ENCODE measurements around the gene IL31. TPM values are rescaled to one million over a fixed set of nuclear protein-coding genes. Genes with fewer than 3 reads are reported as not detected.

Gene IL31
- total RNA-seq, 2 donors from 2014 or later = 0.87 TPM; not detected in 1

DNA sequence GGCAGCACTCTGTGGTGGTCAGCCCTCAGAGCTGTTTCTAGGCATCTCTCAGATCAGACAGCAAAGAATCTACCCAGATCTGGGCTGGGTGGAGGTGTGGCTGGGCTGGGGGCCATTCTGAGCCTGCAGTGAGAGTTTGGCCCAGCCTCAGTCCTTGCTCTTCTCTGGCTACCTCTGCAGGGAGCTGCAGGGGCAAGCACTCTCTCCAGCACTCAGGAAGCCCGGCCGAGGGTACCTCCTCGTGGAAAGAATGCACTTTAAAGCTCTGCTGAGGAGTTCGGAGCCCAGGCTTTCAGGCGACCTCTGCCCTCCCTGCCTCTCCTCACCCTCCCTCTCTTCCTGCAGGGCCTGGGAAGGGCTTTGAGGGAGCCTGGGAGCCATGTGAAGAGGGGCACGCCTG is 31.2 kb downstream of the IL31 start:
- Mint-ChIP-seq H3K36me3 (peaks cover 0 to 6% of the 10 kb centered on the region in 2 donors), H3K9me3 (no peaks in the 10 kb centered on the region), H3K27ac (no peak overlapping the region)
- DNase-seq (ENCODE audit: low spot score in 2 of 2) = no peak
- no peak for ATAC-seq

DNA sequence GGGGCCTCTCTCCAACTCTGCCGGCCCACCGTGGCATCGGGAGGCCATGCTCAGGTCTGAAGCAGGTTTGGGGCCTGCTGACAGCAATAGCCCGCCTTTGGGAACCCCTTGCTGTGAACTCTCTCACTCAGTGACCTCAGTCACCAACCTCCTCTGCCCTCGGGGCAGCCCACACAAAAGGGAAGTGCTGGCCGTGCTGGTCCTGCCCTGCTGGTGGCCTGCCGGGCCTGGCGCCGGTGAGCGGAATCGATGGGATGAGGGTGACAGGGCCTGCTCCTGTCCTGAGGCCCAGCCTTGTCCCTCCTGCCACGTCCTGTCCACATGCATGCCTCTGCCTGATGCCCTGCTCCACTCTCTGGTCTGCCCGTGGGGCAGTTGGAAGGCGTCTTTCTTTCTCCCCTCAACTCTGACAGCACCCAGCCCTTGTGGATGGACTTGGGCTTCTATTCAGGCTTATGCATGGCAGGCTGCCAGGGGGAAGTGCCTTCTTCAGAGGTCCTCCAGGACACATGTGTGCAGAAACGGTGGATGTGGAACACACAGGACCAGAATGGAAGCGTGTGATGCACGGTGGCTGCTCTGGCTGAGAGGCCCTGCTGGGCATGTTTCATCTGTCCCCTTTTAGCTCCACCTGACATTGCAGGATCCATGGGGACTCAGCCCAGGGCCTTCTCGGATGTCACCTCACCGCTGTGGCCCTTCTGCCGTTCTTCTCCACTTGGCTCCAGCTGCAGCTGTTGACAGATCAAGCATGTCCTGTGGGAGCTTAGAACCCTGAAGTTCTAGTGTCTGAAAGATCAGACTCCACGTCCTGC is 31.9 kb downstream of the IL31 start:
- Mint-ChIP-seq H3K27ac (peak overlapping the region; percentile 14 to 82), H3K36me3 (peaks cover 0 to 6% of the 10 kb centered on the region in 2 donors), H3K9me3 (no peaks in the 10 kb centered on the region)
- ATAC-seq = no peak
- no peak for DNase-seq (ENCODE audit: low spot score in 2 of 2)

GRCh38 chr12:122140467-122141257 is 33.4 kb downstream of the IL31 start:
- H3K36me3 Mint-ChIP-seq = peaks cover 0 to 6% of the 10 kb centered on the region in 2 donors
- no peak overlapping the region for H3K27ac Mint-ChIP-seq
- DNase-seq (ENCODE audit: low spot score in 2 of 2) = no peak
- H3K9me3 Mint-ChIP-seq = no peaks in the 10 kb centered on the region
- ATAC-seq = no peak

- H3K9me3 Mint-ChIP-seq = no peaks in the 10 kb centered on the region
- DNase-seq (ENCODE audit: low spot score in 2 of 2) (no peak), ATAC-seq (no peak)
- H3K36me3 Mint-ChIP-seq = peaks cover 0 to 6% of the 10 kb centered on the region in 2 donors
- H3K27ac Mint-ChIP-seq = no peak overlapping the region
These were observed 34.1 kb downstream of the IL31 start for GRCh38 chr12:122139941-122140340.

DNA sequence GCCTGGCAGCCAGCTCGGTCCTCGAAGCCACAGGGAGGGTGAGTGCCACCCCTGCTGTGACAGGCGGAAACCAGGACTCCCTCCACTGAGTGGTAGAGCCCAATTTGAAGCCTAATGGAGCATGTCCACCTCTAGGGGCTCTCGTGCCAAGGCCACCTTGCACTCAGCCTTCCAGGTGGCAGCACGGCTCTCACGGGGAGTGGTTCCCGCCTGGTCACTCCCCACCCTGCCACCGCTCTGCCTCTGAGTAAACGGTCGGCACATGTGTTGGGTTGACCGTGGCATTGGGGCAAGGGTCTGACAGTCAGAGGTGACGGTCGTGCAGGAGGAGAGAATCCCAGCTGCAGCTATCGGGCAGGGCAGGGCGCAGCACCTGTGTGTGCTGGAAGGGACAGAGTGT is 34.8 kb downstream of the IL31 start:
- Mint-ChIP-seq H3K9me3 (no peaks in the 10 kb centered on the region), H3K36me3 (peaks cover 0 to 6% of the 10 kb centered on the region in 2 donors), H3K27ac (no peak overlapping the region)
- DNase-seq (ENCODE audit: low spot score in 2 of 2) (no peak), ATAC-seq (peak in 1 of 2 donors; percentile 2)

DNA sequence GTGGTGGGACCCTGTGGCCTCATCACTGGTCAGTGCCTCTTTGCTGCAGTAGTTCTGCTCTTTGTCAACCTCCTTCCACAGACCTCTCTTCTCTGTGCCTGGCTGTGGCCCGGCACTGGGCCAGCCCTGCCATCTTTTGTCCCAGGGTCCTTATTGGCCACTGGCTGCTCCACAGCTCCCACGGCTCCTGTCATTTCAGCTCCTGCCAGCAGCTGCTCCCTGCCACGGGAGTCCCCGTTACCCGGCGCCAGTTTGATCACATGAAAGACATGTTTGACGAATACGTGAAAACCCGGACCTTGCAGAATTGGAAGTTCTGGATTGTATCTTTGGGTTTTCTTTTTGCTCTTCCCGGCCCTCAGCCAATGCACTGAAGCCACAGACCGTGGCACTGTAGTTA is 35.4 kb downstream of the IL31 start:
- peaks cover 0 to 6% of the 10 kb centered on the region in 2 donors for H3K36me3 Mint-ChIP-seq
- DNase-seq (ENCODE audit: low spot score in 2 of 2) (no peak), ATAC-seq (no peak)
- no peaks in the 10 kb centered on the region for H3K9me3 Mint-ChIP-seq
- no peak overlapping the region for H3K27ac Mint-ChIP-seq

GRCh38 chr12:122138181-122138580 is 35.8 kb downstream of the IL31 start:
- H3K9me3 Mint-ChIP-seq = no peaks in the 10 kb centered on the region
- ATAC-seq (no peak), DNase-seq (ENCODE audit: low spot score in 2 of 2) (no peak)
- peaks cover 0 to 6% of the 10 kb centered on the region in 2 donors for H3K36me3 Mint-ChIP-seq
- H3K27ac Mint-ChIP-seq = peak overlapping the region in 1 of 2 donors; percentile 35

GRCh38 chr12:122137681-122138080 is 36.3 kb downstream of the IL31 start:
- Mint-ChIP-seq H3K27ac (peak overlapping the region in 1 of 2 donors; percentile 35), H3K36me3 (peaks cover 0 to 6% of the 10 kb centered on the region in 2 donors), H3K9me3 (no peaks in the 10 kb centered on the region)
- DNase-seq (ENCODE audit: low spot score in 2 of 2) = no peak
- peak; percentile 13 to 33 for ATAC-seq

DNA sequence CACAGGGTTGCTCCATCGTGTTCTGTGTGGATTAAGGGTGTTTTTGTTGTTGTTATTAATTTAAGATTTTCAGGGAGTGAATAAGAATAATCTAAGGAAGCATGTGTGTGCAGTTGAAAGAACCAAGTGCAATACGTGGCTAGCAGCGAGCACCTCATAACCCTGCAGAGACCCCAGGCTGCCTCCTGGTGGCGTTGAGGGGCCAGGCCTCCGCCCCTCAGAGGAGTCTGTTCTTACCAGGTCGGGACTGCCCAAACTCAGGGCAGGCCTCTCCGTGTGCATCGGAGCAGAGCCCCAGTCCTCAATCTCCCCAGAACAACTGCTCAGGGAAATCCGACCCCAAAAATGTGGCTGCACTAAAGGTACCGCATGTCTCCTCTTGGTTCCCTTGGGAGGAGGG is 36.8 kb downstream of the IL31 start:
- H3K27ac Mint-ChIP-seq = peak overlapping the region in 1 of 2 donors; percentile 35
- DNase-seq (ENCODE audit: low spot score in 2 of 2) = no peak
- H3K36me3 Mint-ChIP-seq = peaks cover 0 to 6% of the 10 kb centered on the region in 2 donors
- peak in 1 of 2 donors; percentile 25 for ATAC-seq
- H3K9me3 Mint-ChIP-seq = no peaks in the 10 kb centered on the region

DNA sequence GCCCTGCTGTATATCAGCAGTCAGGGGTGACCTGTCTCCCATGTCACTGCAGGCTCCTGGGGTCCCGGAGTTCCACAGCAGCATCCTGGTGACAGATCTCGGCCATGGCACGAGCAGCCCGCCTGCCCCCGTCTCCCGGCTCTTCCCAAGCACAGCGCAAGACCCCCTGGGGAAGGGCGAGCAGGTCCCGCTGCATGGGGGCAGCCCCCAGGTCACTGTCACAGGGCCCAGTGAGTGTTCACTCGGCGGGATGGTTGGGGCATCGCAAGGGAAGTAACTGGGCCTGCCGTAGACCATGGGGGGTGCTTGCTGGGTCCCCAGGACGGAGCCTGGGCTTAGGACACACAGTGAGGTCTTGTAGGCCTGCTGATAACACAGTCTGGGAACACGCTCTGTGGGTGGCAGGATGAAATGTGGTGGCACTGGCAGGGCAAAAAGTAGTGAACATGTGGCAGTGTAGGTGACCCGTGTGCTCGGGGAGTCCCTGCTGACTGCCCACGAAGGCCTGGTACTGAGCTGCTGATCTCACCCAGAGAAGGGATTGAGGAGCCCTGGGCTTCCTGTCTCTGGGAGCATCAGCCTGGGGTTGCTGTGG is 38.5 kb downstream of the IL31 start:
- H3K36me3 Mint-ChIP-seq = no peaks in the 10 kb centered on the region
- no peak for ATAC-seq
- DNase-seq (ENCODE audit: low spot score in 2 of 2) = no peak
- H3K9me3 Mint-ChIP-seq = no peaks in the 10 kb centered on the region
- peak overlapping the region; percentile 50 to 66 for H3K27ac Mint-ChIP-seq

DNA sequence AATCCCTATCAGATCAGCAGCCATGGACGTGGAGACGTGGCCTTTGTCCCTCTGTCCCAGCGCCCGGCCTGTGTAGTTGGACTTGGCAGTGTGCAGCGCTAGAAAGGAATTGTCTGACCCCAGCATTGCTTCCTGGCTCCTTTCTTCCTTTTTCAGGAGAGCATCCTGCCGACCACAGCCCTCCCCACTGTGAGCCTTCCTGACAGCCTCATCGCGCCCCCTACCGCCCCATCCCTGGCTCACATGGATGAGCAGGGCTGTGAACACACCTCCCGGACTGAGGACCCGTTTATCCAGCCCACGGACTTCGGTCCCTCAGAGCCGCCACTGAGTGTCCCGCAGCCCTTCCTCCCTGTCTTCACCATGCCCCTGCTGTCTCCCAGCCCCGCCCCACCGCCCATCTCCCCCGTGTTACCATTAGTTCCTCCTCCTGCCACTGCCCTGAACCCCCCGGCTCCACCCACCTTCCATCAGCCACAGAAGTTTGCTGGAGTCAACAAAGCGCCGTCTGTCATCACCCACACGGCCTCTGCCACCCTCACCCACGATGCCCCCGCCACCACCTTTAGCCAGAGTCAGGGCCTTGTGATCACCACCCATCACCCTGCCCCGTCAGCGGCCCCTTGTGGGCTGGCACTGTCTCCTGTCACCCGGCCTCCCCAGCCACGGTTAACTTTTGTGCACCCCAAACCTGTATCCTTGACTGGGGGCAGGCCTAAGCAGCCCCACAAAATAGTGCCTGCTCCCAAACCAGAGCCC is 40.6 kb downstream of the IL31 start:
- no peak for ATAC-seq
- DNase-seq (ENCODE audit: low spot score in 2 of 2) = no peak
- peak overlapping the region in 1 of 2 donors; percentile 6 for H3K27ac Mint-ChIP-seq
- H3K9me3 Mint-ChIP-seq = no peaks in the 10 kb centered on the region
- no peaks in the 10 kb centered on the region for H3K36me3 Mint-ChIP-seq

DNA sequence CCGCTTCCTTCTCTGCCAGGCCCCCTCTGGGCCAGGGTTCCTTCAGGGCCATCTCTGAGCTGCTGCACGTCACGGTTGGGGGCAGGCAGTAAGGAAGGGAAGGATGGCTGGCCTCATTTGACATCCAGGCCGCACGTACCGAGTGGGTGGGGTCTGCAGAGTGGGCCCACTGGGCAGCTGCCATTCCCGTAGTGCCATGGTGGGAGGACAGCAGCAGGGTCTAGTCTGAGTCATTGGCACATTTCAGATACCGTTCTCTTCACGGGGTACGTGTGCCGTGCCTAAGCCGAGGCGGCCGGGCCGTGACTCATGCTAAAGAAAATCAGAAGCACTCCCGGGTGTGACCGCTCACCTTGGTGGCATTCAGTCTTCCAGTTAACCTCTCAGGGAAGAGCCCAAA is 43.9 kb downstream of the IL31 start:
- Mint-ChIP-seq H3K27ac (no peak overlapping the region), H3K36me3 (no peaks in the 10 kb centered on the region), H3K9me3 (no peaks in the 10 kb centered on the region)
- DNase-seq (ENCODE audit: low spot score in 2 of 2) (no peak), ATAC-seq (no peak)

GRCh38 chr12:122129131-122129530 is 44.9 kb downstream of the IL31 start:
- DNase-seq (ENCODE audit: low spot score in 2 of 2) (no peak), ATAC-seq (no peak)
- H3K36me3 Mint-ChIP-seq = no peaks in the 10 kb centered on the region
- H3K27ac Mint-ChIP-seq = no peak overlapping the region
- no peaks in the 10 kb centered on the region for H3K9me3 Mint-ChIP-seq

GRCh38 chr12:122128481-122128880 is 45.5 kb downstream of the IL31 start:
- Mint-ChIP-seq H3K27ac (peak overlapping the region in 1 of 2 donors; percentile 13), H3K36me3 (no peaks in the 10 kb centered on the region), H3K9me3 (no peaks in the 10 kb centered on the region)
- no peak for DNase-seq (ENCODE audit: low spot score in 2 of 2)
- ATAC-seq = no peak

GRCh38 chr12:122127839-122128238 is 46.2 kb downstream of the IL31 start:
- H3K9me3 Mint-ChIP-seq = no peaks in the 10 kb centered on the region
- DNase-seq (ENCODE audit: low spot score in 2 of 2) (no peak), ATAC-seq (no peak)
- peak overlapping the region in 1 of 2 donors; percentile 13 for H3K27ac Mint-ChIP-seq
- H3K36me3 Mint-ChIP-seq = no peaks in the 10 kb centered on the region

GRCh38 chr12:122126713-122127597 is 47.1 kb downstream of the IL31 start:
- Mint-ChIP-seq H3K36me3 (no peaks in the 10 kb centered on the region), H3K9me3 (no peaks in the 10 kb centered on the region), H3K27ac (peak overlapping the region; percentile 13 to 65)
- DNase-seq (ENCODE audit: low spot score in 2 of 2) = no peak
- no peak for ATAC-seq

Data from activated naive CD4-positive, alpha-beta T cell treated with anti-CD3 and anti-CD28 coated beads, Interleukin-2, amount 50 U/mL, for 72 hours (primary cell).